Loucy (cell line): ENCODE results near the gene DRAM2.

Source experiments
- EZH2phosphoT487 ChIP-seq: fragments of 200-600 bp; IDR thresholded peaks from 2 replicates; pipeline ENCODE4 v1.6.1; 2018; ENCODE audit warnings: antibody characterized with exemption, mild to moderate bottlenecking, moderate library complexity, borderline replicate concordance
- TF ChIP-seq, protein P1 (sequence below): fragments of 200-600 bp; sonication (generic); conservative IDR thresholded peaks from 2 replicates; pipeline ENCODE4 v1.5.1; 2014; ENCODE audit warnings: mild to moderate bottlenecking, antibody characterized with exemption, low read length

DNA sequence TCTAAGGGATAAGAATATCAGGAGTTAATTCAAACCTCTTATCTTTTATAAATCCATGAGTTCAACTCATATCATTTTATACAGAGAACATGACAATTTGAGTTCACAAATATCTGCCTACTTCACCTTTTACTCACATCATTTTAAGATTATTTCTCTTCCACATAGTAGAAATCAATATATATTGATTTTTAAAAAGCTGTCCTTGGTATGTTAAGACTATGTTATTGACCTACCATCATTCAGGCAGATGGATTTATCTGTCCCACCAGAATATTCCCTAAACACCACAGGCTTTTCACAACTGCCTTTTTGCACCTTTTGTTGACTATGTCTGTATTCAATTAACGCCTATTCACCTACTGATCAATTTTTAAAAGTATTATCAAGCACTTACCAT, 13.5 kb downstream of the DRAM2 start:
- TF ChIP-seq, protein P1, sequence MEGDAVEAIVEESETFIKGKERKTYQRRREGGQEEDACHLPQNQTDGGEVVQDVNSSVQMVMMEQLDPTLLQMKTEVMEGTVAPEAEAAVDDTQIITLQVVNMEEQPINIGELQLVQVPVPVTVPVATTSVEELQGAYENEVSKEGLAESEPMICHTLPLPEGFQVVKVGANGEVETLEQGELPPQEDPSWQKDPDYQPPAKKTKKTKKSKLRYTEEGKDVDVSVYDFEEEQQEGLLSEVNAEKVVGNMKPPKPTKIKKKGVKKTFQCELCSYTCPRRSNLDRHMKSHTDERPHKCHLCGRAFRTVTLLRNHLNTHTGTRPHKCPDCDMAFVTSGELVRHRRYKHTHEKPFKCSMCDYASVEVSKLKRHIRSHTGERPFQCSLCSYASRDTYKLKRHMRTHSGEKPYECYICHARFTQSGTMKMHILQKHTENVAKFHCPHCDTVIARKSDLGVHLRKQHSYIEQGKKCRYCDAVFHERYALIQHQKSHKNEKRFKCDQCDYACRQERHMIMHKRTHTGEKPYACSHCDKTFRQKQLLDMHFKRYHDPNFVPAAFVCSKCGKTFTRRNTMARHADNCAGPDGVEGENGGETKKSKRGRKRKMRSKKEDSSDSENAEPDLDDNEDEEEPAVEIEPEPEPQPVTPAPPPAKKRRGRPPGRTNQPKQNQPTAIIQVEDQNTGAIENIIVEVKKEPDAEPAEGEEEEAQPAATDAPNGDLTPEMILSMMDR, result no peak
- no peak for TF ChIP-seq EZH2phosphoT487
